ENCODE data around the gene FREM2.

Gene FREM2

GRCh38 chr13:38687246-38688229 lies 661 bp downstream of the FREM2 start:
- no peak for FAIRE-seq

- no peak for FAIRE-seq
Measured at GRCh38 chr13:38688674-38689073, 1.8 kb downstream of the FREM2 start.

GRCh38 chr13:38690231-38690630 lies 3.4 kb downstream of the FREM2 start:
- FAIRE-seq, result no peak

GRCh38 chr13:38693168-38693567 lies 6.3 kb downstream of the FREM2 start:
- FAIRE-seq, result no peak

GRCh38 chr13:38693641-38694040 lies 6.8 kb downstream of the FREM2 start:
- FAIRE-seq, result no peak

GRCh38 chr13:38697197-38697596 lies 10.3 kb downstream of the FREM2 start:
- FAIRE-seq, result no peak

GRCh38 chr13:38697628-38698333 lies 10.9 kb downstream of the FREM2 start:
- no peak for FAIRE-seq

GRCh38 chr13:38700051-38700450 lies 13.2 kb downstream of the FREM2 start:
- no peak for FAIRE-seq

- FAIRE-seq, result no peak
Measured at GRCh38 chr13:38702669-38703068, 15.8 kb downstream of the FREM2 start.

- FAIRE-seq, result no peak
Measured at GRCh38 chr13:38703255-38703654, 16.4 kb downstream of the FREM2 start.

GRCh38 chr13:38705365-38705764 lies 18.5 kb downstream of the FREM2 start:
- FAIRE-seq, result no peak

GRCh38 chr13:38707460-38707859 lies 20.6 kb downstream of the FREM2 start:
- FAIRE-seq, result no peak

GRCh38 chr13:38713046-38713445 lies 26.2 kb downstream of the FREM2 start:
- no peak for FAIRE-seq

- FAIRE-seq, result no peak
Measured at GRCh38 chr13:38718374-38718773, 31.5 kb downstream of the FREM2 start.

- FAIRE-seq, result no peak
Measured at GRCh38 chr13:38730332-38730731, 43.5 kb downstream of the FREM2 start.

- FAIRE-seq, result no peak
Measured at GRCh38 chr13:38733146-38733545, 46.3 kb downstream of the FREM2 start.

- no peak for FAIRE-seq
Measured at GRCh38 chr13:38735665-38736440, 49.0 kb downstream of the FREM2 start.

- no peak for FAIRE-seq
Measured at GRCh38 chr13:38743466-38743865, 56.6 kb downstream of the FREM2 start.

GRCh38 chr13:38752686-38753085 lies 65.8 kb downstream of the FREM2 start:
- FAIRE-seq, result no peak

GRCh38 chr13:38753878-38754277 lies 67.0 kb downstream of the FREM2 start:
- no peak for FAIRE-seq

GRCh38 chr13:38755793-38756192 lies 68.9 kb downstream of the FREM2 start:
- no peak for FAIRE-seq

- no peak for FAIRE-seq
Measured at GRCh38 chr13:38758277-38758676, 71.4 kb downstream of the FREM2 start.

GRCh38 chr13:38759390-38759789 lies 72.5 kb downstream of the FREM2 start:
- no peak for FAIRE-seq

Data from endometrium (tissue), 2 donors.